A549 (cell line): Measurements from ENCODE around the gene TP73.

Source experiments
- CTCF ChIP-seq: fragments of >200 bp; sonication (Bioruptor Twin); formaldehyde crosslinking; IDR thresholded peaks from 3 replicates; pipeline ENCODE4 v1.5.1; 2016
- HDAC2 ChIP-seq: fragments of 200-600 bp; sonication (generic); IDR thresholded peaks from 2 replicates; pipeline ENCODE4 v1.6.1; 2016
- MAFK ChIP-seq: fragments of 450-650 bp; IDR thresholded peaks from 2 replicates; pipeline ENCODE4 v1.6.1; 2014; ENCODE audit not compliant: partially characterized antibody
- PBX3 ChIP-seq: IDR thresholded peaks from 2 replicates; pipeline ENCODE4 v1.6.1; 2012
- POLR2A ChIP-seq: IDR thresholded peaks from 2 replicates; pipeline ENCODE4 v1.6.1; 2012; ENCODE audit warnings: mild to moderate bottlenecking, low read length
- POLR2AphosphoS2 ChIP-seq: conservative IDR thresholded peaks from 2 replicates; pipeline ENCODE4 v1.6.1; 2012; ENCODE audit warnings: low read length, improper control_type of control experiment, inconsistent platforms
- SREBF2 ChIP-seq: fragments of 450-650 bp; IDR thresholded peaks from 2 replicates; pipeline ENCODE4 v1.6.1; 2014; ENCODE audit warnings: mild to moderate bottlenecking, moderate library complexity
- ZC3H11A ChIP-seq: fragments of 450-650 bp; IDR thresholded peaks from 2 replicates; pipeline ENCODE4 v1.6.1; 2014; ENCODE audit warnings: antibody characterized with exemption, mild to moderate bottlenecking

- TF ChIP-seq CTCF, result no peak
- no peak for TF ChIP-seq POLR2A
- no peak for TF ChIP-seq HDAC2
- no peak for TF ChIP-seq ZC3H11A
- no peak for TF ChIP-seq SREBF2
- TF ChIP-seq PBX3, result no peak
- no peak for TF ChIP-seq POLR2AphosphoS2
- TF ChIP-seq MAFK, result no peak
Observed at GRCh38 chr1:3632716-3633343, 19.5 kb upstream of the TP73 start.
